Smooth muscle cell of bladder (primary cell): ENCODE measurements around the gene SRPX2. TPM values are rescaled to one million over a fixed set of nuclear protein-coding genes. Genes with fewer than 3 reads are reported as not detected.

Experiments
- total RNA-seq: library from RNA; depleted of rRNA; stranded (reverse); fragments of >200 nt; gene quantifications from 2 replicates; pipeline ENCODE4 v1.2.3, GENCODE V29; 2014

The SRPX2 gene
- total RNA-seq = 29.2 and 32.7 TPM in 2 replicates

GRCh38 chrX:100643956-100644860, at the start of gene SRPX2:
Gene SRPX2 (plus strand): TSS chrX:100644199. CDS start chrX:100646323, 2,124 bp downstream.

GRCh38 chrX:100636321-100636991, 7.5 kb upstream of the SRPX2 start, which contains the start of gene TSPAN6:
Gene TSPAN6 (minus strand): TSS chrX:100636806. CDS start chrX:100636694, 112 bp downstream.

Other genes starting within 250 kb of the SRPX2 start
- gene PCDH19, start 233.9 kb upstream of the SRPX2 start, total RNA-seq = under 0.01 TPM in 2 replicates
- not detected in 2 replicates for gene TNMD, start 59.3 kb upstream of the SRPX2 start, total RNA-seq
- 25.9 and 30.0 TPM in 2 replicates for gene TSPAN6, start 7.4 kb upstream of the SRPX2 start, total RNA-seq
- gene SYTL4, start 87.9 kb downstream of the SRPX2 start, total RNA-seq = 4.3 and 5.5 TPM in 2 replicates
- gene CSTF2, start 176.2 kb downstream of the SRPX2 start, total RNA-seq = 9.5 and 11.7 TPM in 2 replicates
- 0.14 TPM in 1 of 2 replicates, not detected in the other for gene NOX1, start 230.2 kb downstream of the SRPX2 start, total RNA-seq